MCF 10A (cell line): Measurements from ENCODE around the gene MTHFS. TPM values are rescaled to one million over a fixed set of nuclear protein-coding genes. Genes with fewer than 3 reads are reported as not detected.

Experiments used
- BruUV-seq: library from RNA; stranded (reverse); fragments of 400-500 nt; replicated peaks from 2 replicates; lab custom pipeline; 2021; lab: Mats Ljungman, UMichigan
- CTCF ChIA-PET: fragments of 300-600 bp; sonication (Branson Sonifier 250); formaldehyde crosslinking; extraction: SDS; loops from one replicate; lab custom pipeline; 2021; ENCODE audit warnings: antibody characterized with exemption, inconsistent platforms; lab: Yijun Ruan, JAX
- POLR2A ChIA-PET: fragments of 300-600, 350-650 bp; sonication (Branson Sonifier 250); formaldehyde crosslinking; extraction: SDS; loops from one replicate; lab custom pipeline; 2020; ENCODE audit warnings: antibody characterized with exemption, inconsistent platforms; lab: Yijun Ruan, JAX
- DNase-seq: peaks from one replicate; pipeline ENCODE4 v3.0.0-alpha.2; 2018; ENCODE audit not compliant: unreplicated experiment
- H3K27ac Mint-ChIP-seq: one replicate; pipeline ENCODE4 v1.8.0; 2022; ENCODE audit warnings: mild to moderate bottlenecking, low read depth, mixed read lengths; ENCODE audit not compliant: unreplicated experiment
- H3K27me3 Mint-ChIP-seq: one replicate; pipeline ENCODE4 v1.8.0; 2022; ENCODE audit warnings: mixed read lengths; ENCODE audit not compliant: insufficient read depth, unreplicated experiment
- H3K36me3 Mint-ChIP-seq: one replicate; pipeline ENCODE4 v1.8.0; 2022; ENCODE audit warnings: mild to moderate bottlenecking, moderate library complexity, mixed read lengths; ENCODE audit not compliant: insufficient read depth, unreplicated experiment
- H3K4me1 Mint-ChIP-seq: one replicate; pipeline ENCODE4 v1.8.0; 2022; ENCODE audit warnings: mixed read lengths; ENCODE audit not compliant: insufficient read depth, unreplicated experiment
- H3K4me3 Mint-ChIP-seq: one replicate; pipeline ENCODE4 v1.8.0; 2022; ENCODE audit warnings: mild to moderate bottlenecking, moderate library complexity, mixed read lengths; ENCODE audit not compliant: unreplicated experiment
- H3K9me3 Mint-ChIP-seq: one replicate; pipeline ENCODE4 v1.8.0; 2022; ENCODE audit warnings: mixed read lengths; ENCODE audit not compliant: unreplicated experiment
- intact Hi-C: fragments of 100-400 bp; cut with micrococcal nuclease; formaldehyde crosslinking; loops from 2 replicates; pipeline ENCODE4 v1.14.1; 2022
- total RNA-seq: library from RNA; stranded (reverse); gene quantifications from 2 replicates; pipeline ENCODE4 v1.2.3, GENCODE V29; 2022
- TF ChIP-seq, protein P1 (sequence below): fragments of 200-600 bp; IDR thresholded peaks from one replicate; pipeline ENCODE4 v1.8.0; 2022; ENCODE audit warnings: antibody characterized with exemption, mild to moderate bottlenecking; ENCODE audit not compliant: unreplicated experiment

MTHFS gene
- total RNA-seq, 1 experiment from 2014 or later = 34.5 TPM

DNA sequence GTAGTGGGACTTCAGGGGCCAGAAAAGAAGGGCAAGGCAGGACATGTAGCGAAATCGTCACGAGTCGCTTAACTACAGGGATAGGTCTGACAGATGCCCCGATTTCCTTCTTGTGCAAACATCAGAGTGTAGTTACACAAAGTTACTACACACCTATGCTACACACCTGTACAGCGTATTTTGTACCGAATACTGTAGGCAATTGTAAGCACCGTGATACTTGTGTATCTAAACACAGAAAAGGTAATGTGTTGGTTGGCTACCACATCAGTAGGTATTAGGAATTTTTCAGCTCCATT is 515 bp upstream of the MTHFS start:
- no peaks in the 10 kb centered on the region for H3K27me3 Mint-ChIP-seq
- peaks cover 20% of the 10 kb centered on the region for H3K36me3 Mint-ChIP-seq
- no TSS peak for BruUV-seq
- CTCF ChIA-PET = interaction anchor here (0.6 to 1.7 kb wide), 2 partner anchors 95 to 117 kb away, joined by 3 to 8 read pairs; no protein-coding TSS in a partner anchor
- peak overlapping the region; percentile 85 for H3K27ac Mint-ChIP-seq
- peaks cover 38% of the 10 kb centered on the region for H3K4me1 Mint-ChIP-seq
- H3K4me3 Mint-ChIP-seq = peak overlapping the region; percentile 84
- TF ChIP-seq, protein P1, sequence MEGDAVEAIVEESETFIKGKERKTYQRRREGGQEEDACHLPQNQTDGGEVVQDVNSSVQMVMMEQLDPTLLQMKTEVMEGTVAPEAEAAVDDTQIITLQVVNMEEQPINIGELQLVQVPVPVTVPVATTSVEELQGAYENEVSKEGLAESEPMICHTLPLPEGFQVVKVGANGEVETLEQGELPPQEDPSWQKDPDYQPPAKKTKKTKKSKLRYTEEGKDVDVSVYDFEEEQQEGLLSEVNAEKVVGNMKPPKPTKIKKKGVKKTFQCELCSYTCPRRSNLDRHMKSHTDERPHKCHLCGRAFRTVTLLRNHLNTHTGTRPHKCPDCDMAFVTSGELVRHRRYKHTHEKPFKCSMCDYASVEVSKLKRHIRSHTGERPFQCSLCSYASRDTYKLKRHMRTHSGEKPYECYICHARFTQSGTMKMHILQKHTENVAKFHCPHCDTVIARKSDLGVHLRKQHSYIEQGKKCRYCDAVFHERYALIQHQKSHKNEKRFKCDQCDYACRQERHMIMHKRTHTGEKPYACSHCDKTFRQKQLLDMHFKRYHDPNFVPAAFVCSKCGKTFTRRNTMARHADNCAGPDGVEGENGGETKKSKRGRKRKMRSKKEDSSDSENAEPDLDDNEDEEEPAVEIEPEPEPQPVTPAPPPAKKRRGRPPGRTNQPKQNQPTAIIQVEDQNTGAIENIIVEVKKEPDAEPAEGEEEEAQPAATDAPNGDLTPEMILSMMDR = no peak
- H3K9me3 Mint-ChIP-seq = peaks cover 9% of the 10 kb centered on the region
- no peak for DNase-seq
- POLR2A ChIA-PET = interaction anchor here (0.6 to 4.6 kb wide), 11 partner anchors 10 to 412 kb away, joined by 3 to 63 read pairs (median 3); partner anchors contain the start of gene ZFAND6
- intact Hi-C loops = loop anchor here (5.0 kb wide), 3 partner anchors 160 to 275 kb away; partner anchors contain the start of genes FAH and ZFAND6

DNA sequence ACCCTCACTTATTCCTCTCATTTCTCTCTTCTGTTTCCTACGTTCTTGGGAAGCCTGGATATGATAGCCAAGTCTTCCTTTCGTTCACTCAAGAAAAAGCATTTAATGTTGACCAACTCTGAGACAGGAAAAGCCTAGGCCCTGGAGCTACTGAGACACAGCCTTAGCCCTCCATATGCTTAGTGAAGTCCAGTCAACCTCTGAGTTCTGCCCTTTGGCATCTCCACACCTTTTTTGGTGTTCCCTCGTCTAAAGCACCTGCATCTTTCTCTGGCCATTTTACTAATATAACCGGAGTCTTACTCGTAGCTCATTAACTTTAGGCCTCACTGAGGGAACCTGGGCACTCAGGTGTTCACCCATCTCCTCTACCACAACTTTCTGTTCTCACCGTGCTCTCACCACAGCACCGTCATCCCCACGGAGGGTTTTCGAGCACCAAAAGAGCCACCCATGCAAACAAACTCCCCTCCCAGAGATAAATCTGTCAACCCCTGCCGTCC is 632 bp downstream of the MTHFS start:
- Mint-ChIP-seq H3K4me1 (peaks cover 38% of the 10 kb centered on the region), H3K9me3 (peaks cover 9% of the 10 kb centered on the region), H3K4me3 (peak overlapping the region; percentile 84), H3K27ac (peak overlapping the region; percentile 85), H3K27me3 (no peaks in the 10 kb centered on the region), H3K36me3 (peaks cover 31% of the 10 kb centered on the region)
- TSS peak; percentile 49 for BruUV-seq
- peak; percentile 23 for DNase-seq
- intact Hi-C loops = loop anchor here (1.0 to 5.0 kb wide), 4 partner anchors 97 to 276 kb away; partner anchors contain the start of genes FAH and ZFAND6
- POLR2A ChIA-PET = interaction anchor here (0.6 to 4.6 kb wide), 9 partner anchors 11 to 1328 kb away, joined by 3 to 32 read pairs (median 3); partner anchors contain the start of gene ZFAND6
- CTCF ChIA-PET = interaction anchor here (0.8 to 1.4 kb wide), 3 partner anchors 266 to 515 kb away, joined by 3 to 4 read pairs (median 3); no protein-coding TSS in a partner anchor
- TF ChIP-seq, protein P1 = no peak

DNA sequence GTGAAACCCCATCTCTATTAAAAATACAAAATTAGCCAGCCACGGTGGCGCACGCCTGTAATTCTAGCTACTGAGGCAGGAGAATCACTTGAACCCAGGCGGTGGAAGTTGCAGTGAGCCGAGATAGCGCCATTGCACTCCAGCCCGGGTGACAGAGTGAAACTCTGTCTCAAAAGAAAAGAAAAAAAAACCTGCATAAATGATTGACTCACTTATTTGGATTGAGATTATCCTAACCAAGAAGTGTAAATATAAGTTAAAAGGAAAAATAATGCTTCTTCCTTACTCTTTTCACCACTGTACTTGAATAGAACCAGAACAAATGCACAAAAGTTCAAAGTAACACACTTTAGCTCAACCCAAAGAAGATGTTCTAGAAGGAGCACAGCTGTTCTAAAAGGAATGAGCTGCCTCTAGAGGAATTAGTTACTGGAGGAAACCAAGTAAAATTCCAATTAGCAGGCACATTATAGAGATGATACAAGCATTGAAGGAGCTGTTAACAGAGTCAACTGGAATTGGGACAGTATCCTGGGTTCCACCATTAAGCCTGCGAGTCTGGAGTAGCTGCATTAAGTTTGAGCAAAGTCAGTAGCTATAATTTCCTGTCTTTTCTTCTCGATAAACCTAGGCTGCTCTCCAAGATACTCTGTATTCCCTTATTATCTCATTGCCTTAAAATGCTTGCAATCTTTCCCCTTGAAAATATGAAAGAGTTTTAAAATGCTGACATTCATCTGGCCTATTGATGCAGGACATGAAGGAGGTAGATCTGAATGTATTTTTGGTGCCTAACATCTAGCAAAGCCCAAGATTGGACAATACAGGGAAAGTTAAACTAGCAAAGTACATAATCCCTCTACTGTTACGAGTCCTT is 9.5 kb downstream of the MTHFS start:
- BruUV-seq = no TSS peak
- intact Hi-C loops = no loop called here
- H3K4me3 Mint-ChIP-seq = no peak overlapping the region
- ChIA-PET POLR2A (interaction anchor here (1.2 kb wide), 1 partner anchor 10 kb away, joined by 4 read pairs; no protein-coding TSS in a partner anchor), CTCF (interaction anchor here (1.2 to 1.3 kb wide), 2 partner anchors 34 to 106 kb away, joined by 3 read pairs; no protein-coding TSS in a partner anchor)
- peaks cover 55% of the 10 kb centered on the region for H3K36me3 Mint-ChIP-seq
- TF ChIP-seq, protein P1 = no peak
- H3K4me1 Mint-ChIP-seq = no peaks in the 10 kb centered on the region
- H3K27me3 Mint-ChIP-seq = no peaks in the 10 kb centered on the region
- no peaks in the 10 kb centered on the region for H3K9me3 Mint-ChIP-seq
- no peak for DNase-seq
- no peak overlapping the region for H3K27ac Mint-ChIP-seq

DNA sequence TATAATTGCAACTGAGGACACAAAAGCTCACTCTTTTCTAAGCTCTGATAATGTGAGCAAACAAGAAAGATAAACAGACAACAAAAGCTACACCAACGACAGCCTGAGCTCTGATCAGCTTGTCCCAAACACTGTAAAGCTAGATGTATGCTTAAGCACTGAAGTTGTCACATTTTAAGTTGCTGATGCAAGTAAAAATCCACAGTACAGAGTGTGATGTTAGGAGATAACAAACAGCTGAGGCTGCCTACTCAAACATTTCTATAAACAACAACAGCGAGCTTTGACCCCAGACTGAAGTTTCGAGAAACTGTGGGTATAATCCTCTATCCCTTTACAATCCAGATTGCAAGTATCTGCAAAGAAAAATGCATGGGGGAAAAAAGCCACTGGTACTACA is 10.7 kb downstream of the MTHFS start:
- peaks cover 53% of the 10 kb centered on the region for H3K36me3 Mint-ChIP-seq
- BruUV-seq = no TSS peak
- CTCF ChIA-PET = interaction anchor here (0.5 to 1.1 kb wide), 3 partner anchors 9 to 942 kb away, joined by 3 to 4 read pairs (median 3); no protein-coding TSS in a partner anchor
- no peak overlapping the region for H3K27ac Mint-ChIP-seq
- POLR2A ChIA-PET = interaction anchor here (1.2 to 2.5 kb wide), 2 partner anchors 12 to 37 kb away, joined by 4 to 10 read pairs; no protein-coding TSS in a partner anchor
- no peaks in the 10 kb centered on the region for H3K9me3 Mint-ChIP-seq
- DNase-seq = no peak
- no peaks in the 10 kb centered on the region for H3K4me1 Mint-ChIP-seq
- TF ChIP-seq, protein P1 = no peak
- H3K27me3 Mint-ChIP-seq = no peaks in the 10 kb centered on the region
- no peak overlapping the region for H3K4me3 Mint-ChIP-seq
- intact Hi-C loops = no loop called here
